Measurements from ENCODE around the gene MAST2. TPM values are rescaled to one million over a fixed set of nuclear protein-coding genes. Genes with fewer than 3 reads are reported as not detected.

MAST2 gene
- total and polyA plus RNA-seq, 2 of the 13 experiments (the other 11 are each of a cell fraction or from before 2014, with no cell fraction given) = 15.3 to 23.0 TPM

DNA sequence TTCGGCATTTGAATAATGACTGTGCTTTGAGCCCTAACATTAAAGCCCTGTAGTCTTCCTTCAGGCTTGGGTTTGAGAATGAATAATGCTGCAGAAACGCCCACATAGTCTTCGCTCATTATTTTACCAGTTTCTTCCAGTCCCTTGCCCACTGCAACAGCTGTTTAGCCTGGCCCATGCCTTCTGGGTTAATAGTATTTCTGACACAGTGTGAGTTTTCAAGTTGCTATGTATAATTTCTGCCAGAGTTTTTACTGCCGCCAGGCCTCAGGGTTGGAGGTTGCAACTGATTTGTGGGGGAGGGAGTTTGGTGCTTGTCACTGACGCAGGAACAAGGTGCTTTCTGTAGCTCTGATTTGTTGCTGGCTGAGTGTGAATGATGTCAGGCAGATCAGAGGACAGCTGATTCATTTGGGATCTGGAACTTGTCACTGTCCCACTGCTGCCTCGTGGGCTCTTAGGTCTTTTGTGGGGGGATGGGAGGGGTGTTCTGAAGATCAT, 109.8 kb downstream of the MAST2 start:
- POLR2A ChIA-PET = no interaction called here
- WGBS (ENCODE audit: low lambda C conversion rate) = 90% methylated on average over 6 of the region's 6 CpGs
- no peaks in the 10 kb centered on the region for H4K20me1 ChIP-seq (ENCODE audit: insufficient read depth, low read length)

More for the DNA sequence above, 109.8 kb downstream of the MAST2 start:
- no peak overlapping the region for H2AFZ ChIP-seq (ENCODE audit: low read length)
- H3K36me3 ChIP-seq (replicated peaks in 1 of 2; ENCODE audit: control insufficient read depth in 1 of 2, insufficient read depth in 2 of 2, low read length in 2 of 2) = 0 out of 5 replicates have a peak, but pooled peaks cover 1 to 10% of the 10 kb centered on the region in 2 experiments
- no peak overlapping the region for H3K9ac ChIP-seq (ENCODE audit: insufficient read depth, low read depth, low read length)
- no peak overlapping the region for H3K4me3 ChIP-seq (replicated peaks in 1 of 3; ENCODE audit: insufficient read depth in 1 of 3, low read depth in 2 of 3, low read length in 3 of 3)
- H3K9me3 ChIP-seq (ENCODE audit: low read length) = no peaks in the 10 kb centered on the region
- CTCF ChIA-PET (ENCODE audit: low intra/inter-chr PET ratio, low total read pairs) = no interaction called here
- no peak for DNase-seq (ENCODE audit: low spot score)
- no peak for ATAC-seq
- in situ Hi-C loops (cut with HindIII; ENCODE audit: extremely low pct_ligation_motif_present, low pct_unique_long_range_greater_than_20kb) = no loop called here
- BruUV-seq (replicated peaks) = no TSS peak
- peaks cover 2% of the 10 kb centered on the region for H3K79me2 ChIP-seq (ENCODE audit: insufficient read depth, low read length)
- TF ChIP-seq, protein P1, sequence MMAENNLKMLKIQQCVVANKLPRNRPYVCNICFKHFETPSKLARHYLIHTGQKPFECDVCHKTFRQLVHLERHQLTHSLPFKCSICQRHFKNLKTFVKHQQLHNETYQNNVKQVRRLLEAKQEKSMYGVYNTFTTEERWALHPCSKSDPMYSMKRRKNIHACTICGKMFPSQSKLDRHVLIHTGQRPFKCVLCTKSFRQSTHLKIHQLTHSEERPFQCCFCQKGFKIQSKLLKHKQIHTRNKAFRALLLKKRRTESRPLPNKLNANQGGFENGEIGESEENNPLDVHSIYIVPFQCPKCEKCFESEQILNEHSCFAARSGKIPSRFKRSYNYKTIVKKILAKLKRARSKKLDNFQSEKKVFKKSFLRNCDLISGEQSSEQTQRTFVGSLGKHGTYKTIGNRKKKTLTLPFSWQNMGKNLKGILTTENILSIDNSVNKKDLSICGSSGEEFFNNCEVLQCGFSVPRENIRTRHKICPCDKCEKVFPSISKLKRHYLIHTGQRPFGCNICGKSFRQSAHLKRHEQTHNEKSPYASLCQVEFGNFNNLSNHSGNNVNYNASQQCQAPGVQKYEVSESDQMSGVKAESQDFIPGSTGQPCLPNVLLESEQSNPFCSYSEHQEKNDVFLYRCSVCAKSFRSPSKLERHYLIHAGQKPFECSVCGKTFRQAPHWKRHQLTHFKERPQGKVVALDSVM (CRISPR knock-in tag; IDR thresholded peaks at IDR 0.05) = no peak
- TF ChIP-seq, protein P2, sequence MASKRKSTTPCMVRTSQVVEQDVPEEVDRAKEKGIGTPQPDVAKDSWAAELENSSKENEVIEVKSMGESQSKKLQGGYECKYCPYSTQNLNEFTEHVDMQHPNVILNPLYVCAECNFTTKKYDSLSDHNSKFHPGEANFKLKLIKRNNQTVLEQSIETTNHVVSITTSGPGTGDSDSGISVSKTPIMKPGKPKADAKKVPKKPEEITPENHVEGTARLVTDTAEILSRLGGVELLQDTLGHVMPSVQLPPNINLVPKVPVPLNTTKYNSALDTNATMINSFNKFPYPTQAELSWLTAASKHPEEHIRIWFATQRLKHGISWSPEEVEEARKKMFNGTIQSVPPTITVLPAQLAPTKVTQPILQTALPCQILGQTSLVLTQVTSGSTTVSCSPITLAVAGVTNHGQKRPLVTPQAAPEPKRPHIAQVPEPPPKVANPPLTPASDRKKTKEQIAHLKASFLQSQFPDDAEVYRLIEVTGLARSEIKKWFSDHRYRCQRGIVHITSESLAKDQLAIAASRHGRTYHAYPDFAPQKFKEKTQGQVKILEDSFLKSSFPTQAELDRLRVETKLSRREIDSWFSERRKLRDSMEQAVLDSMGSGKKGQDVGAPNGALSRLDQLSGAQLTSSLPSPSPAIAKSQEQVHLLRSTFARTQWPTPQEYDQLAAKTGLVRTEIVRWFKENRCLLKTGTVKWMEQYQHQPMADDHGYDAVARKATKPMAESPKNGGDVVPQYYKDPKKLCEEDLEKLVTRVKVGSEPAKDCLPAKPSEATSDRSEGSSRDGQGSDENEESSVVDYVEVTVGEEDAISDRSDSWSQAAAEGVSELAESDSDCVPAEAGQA (IDR thresholded peaks at IDR 0.05; ENCODE audit: low read depth) = no peak
- TF ChIP-seq, protein P2 (CRISPR knock-in tag; IDR thresholded peaks at IDR 0.05; ENCODE audit: borderline replicate concordance) = no peak
- TF ChIP-seq FOXM1 (CRISPR knock-in tag; IDR thresholded peaks at IDR 0.05) = no peak
- intact Hi-C loops (cut with micrococcal nuclease; ENCODE audit: unreplicated experiment) = no loop called here
- no peak overlapping the region for H3K4me2 ChIP-seq (ENCODE audit: low read depth, low read length)
- no peaks in the 10 kb centered on the region for H3K27me3 ChIP-seq (ENCODE audit: control insufficient read depth in 1 of 2, insufficient read depth in 2 of 2, low read length in 2 of 2)
- H3K27ac ChIP-seq (ENCODE audit: extremely low read length, insufficient read depth, low read length) = no peak overlapping the region
- peaks cover 15% of the 10 kb centered on the region for H3K4me1 ChIP-seq (ENCODE audit: insufficient read depth, low read length)
- FAIRE-seq = no peak

All from HepG2 (cell line).